CD4-positive, alpha-beta memory T cell (primary cell): ENCODE measurements around the gene PHLDB3. TPM values are rescaled to one million over a fixed set of nuclear protein-coding genes. Genes with fewer than 3 reads are reported as not detected.
A peak's percentile ranks its signal among the peaks of the same experiment; 100 is the strongest.

ENCODE experiments used
- CTCF ChIA-PET: fragments of 350-600 bp; sonication (Branson Sonifier 250); formaldehyde crosslinking; loops from one replicate; lab custom pipeline; 2021; ENCODE audit warnings: inconsistent platforms; ENCODE audit not compliant: partially characterized antibody; lab: Charles Lee
- POLR2A ChIA-PET: fragments of 350-600 bp; sonication (Branson Sonifier 250); formaldehyde crosslinking; loops from one replicate; lab custom pipeline; 2021; ENCODE audit not compliant: partially characterized antibody; lab: Charles Lee
- DNase-seq, 5 donors: peaks; one replicate each; pipeline versions ENCODE4 v3.0.0 to v3.0.0-alpha.2; 2020 to 2022; ENCODE audit warnings: mixed read lengths in 1 of 5
- H3K27ac ChIP-seq: one replicate; pipeline ENCODE4 v1.7.0; 2013; ENCODE audit warnings: low read depth, low read length
- H3K27me3 ChIP-seq: 2 replicates; pipeline ENCODE4 v1.7.0; 2013; ENCODE audit warnings: mild to moderate bottlenecking, low read length, moderate library complexity; ENCODE audit not compliant: insufficient read depth
- H3K36me3 ChIP-seq: 2 replicates; pipeline ENCODE4 v1.7.0; 2013; ENCODE audit warnings: mild to moderate bottlenecking, low read length, moderate library complexity; ENCODE audit not compliant: insufficient read depth
- H3K4me1 ChIP-seq: 2 replicates; pipeline ENCODE4 v1.7.0; 2013; ENCODE audit warnings: mild to moderate bottlenecking, low read length, moderate library complexity; ENCODE audit not compliant: insufficient read depth
- H3K4me3 ChIP-seq, 2 donors: one replicate each; pipeline ENCODE4 v1.7.0; 2013; ENCODE audit warnings: low read length in 2 of 2, mild to moderate bottlenecking in 1 of 2
- H3K9me3 ChIP-seq, 2 donors: one replicate each; pipeline ENCODE4 v1.7.0; 2013; ENCODE audit warnings: low read length in 2 of 2, control low read depth in 1 of 2; ENCODE audit not compliant: control insufficient read depth in 1 of 2
- H3K27ac Mint-ChIP-seq, 7 donors: one replicate each; pipeline ENCODE4 v1.8.0; 2020 to 2021; ENCODE audit warnings: mixed read lengths in 7 of 7, mild to moderate bottlenecking in 6 of 7, inconsistent platforms in 3 of 7, moderate library complexity in 3 of 7
- H3K27me3 Mint-ChIP-seq, 2 donors: one replicate each; pipeline ENCODE4 v1.8.0; 2020 to 2021; ENCODE audit warnings: mixed read lengths in 2 of 2
- H3K36me3 Mint-ChIP-seq, 2 donors: one replicate each; pipeline ENCODE4 v1.8.0; 2020 to 2021; ENCODE audit warnings: mixed read lengths in 2 of 2, inconsistent platforms in 1 of 2, mild to moderate bottlenecking in 1 of 2
- H3K4me1 Mint-ChIP-seq, 4 donors: one replicate each; pipeline ENCODE4 v1.8.0; 2020 to 2021; ENCODE audit warnings: mixed read lengths in 4 of 4, mild to moderate bottlenecking in 1 of 4
- H3K4me3 Mint-ChIP-seq, 8 donors: one replicate each; pipeline ENCODE4 v1.8.0; 2020 to 2021; ENCODE audit warnings: mixed read lengths in 8 of 8, mild to moderate bottlenecking in 7 of 8, moderate library complexity in 6 of 8, inconsistent platforms in 3 of 8
- H3K9me3 Mint-ChIP-seq, 8 donors: one replicate each; pipeline ENCODE4 v1.8.0; 2020 to 2021; ENCODE audit warnings: mixed read lengths in 8 of 8, mild to moderate bottlenecking in 5 of 8, inconsistent platforms in 3 of 8, moderate library complexity in 1 of 8
- intact Hi-C: fragments of 100-400 bp; cut with micrococcal nuclease; formaldehyde crosslinking; loops from one replicate; pipeline ENCODE4 v1.15.1; 2023
- polyA plus RNA-seq, 2 donors: library from polyadenylated mRNA; unstranded; fragments of 300-500 nt; fragmentation: Illumina TruSeq; gene quantifications; one replicate each; pipeline ENCODE4 v1.2.3, GENCODE V29; 2021
- total RNA-seq, 2 experiments: library from RNA; stranded (reverse); gene quantifications; one replicate each; pipeline ENCODE4 v1.2.3, GENCODE V29; 2021

Gene PHLDB3
- total and polyA plus RNA-seq, 4 experiments from 2014 or later: 1.3 to 47.3 (median 21.2) TPM

DNA sequence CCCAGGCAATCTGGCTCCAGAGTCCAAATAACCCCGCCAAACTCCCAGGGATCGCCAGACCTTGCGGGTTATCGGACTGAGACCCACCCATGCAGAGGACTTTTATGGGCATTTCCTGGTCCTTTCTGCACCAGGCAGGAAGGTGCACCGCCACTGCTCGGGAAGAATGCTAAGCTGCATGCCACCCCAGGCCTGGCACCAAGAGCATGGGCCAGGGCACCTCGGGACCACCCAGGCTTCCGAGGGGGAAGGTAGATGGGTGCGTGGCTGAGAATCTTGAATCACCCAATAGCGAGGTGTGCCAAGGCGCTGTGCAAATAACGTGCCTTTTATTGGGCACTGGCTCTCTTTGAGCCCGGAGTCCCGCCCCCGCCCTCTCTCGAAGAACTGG is 28.0 kb upstream of the PHLDB3 start:
- Mint-ChIP-seq H3K9me3 (peaks cover 0 to 2% (median 0%) of the 10 kb centered on the region in 8 donors), H3K36me3 (peaks cover 5 to 19% of the 10 kb centered on the region in 2 donors), H3K27me3 (no peaks in the 10 kb centered on the region), H3K4me1 (peaks cover 10 to 22% (median 18%) of the 10 kb centered on the region in 4 donors), H3K27ac (peak overlapping the region; percentile 88 to 97 (median 94)), H3K4me3 (peak overlapping the region; percentile 85 to 98 (median 94))
- CTCF ChIA-PET: interaction anchor here (0.7 to 21.6 kb wide), 10 partner anchors 13 to 136 kb away, joined by 3 to 835 read pairs (median 3); no protein-coding TSS in a partner anchor
- DNase-seq: no peak
- Histone ChIP-seq H3K4me1 (peaks cover 17% of the 10 kb centered on the region), H3K27ac (peak overlapping the region; percentile 53), H3K27me3 (no peaks in the 10 kb centered on the region), H3K4me3 (peak overlapping the region; percentile 69 to 88), H3K36me3 (no peaks in the 10 kb centered on the region), H3K9me3 (no peaks in the 10 kb centered on the region)
- POLR2A ChIA-PET: interaction anchor here (0.8 to 4.0 kb wide), 23 partner anchors 8 to 136 kb away, joined by 3 to 31 read pairs (median 5); partner anchors contain the start of genes IRGQ, PHLDB3, PINLYP and PLAUR
- intact Hi-C loops: loop anchor here (2.0 to 5.0 kb wide), 3 partner anchors 28 to 45 kb away; partner anchors contain the start of genes PHLDB3, PINLYP and XRCC1

DNA sequence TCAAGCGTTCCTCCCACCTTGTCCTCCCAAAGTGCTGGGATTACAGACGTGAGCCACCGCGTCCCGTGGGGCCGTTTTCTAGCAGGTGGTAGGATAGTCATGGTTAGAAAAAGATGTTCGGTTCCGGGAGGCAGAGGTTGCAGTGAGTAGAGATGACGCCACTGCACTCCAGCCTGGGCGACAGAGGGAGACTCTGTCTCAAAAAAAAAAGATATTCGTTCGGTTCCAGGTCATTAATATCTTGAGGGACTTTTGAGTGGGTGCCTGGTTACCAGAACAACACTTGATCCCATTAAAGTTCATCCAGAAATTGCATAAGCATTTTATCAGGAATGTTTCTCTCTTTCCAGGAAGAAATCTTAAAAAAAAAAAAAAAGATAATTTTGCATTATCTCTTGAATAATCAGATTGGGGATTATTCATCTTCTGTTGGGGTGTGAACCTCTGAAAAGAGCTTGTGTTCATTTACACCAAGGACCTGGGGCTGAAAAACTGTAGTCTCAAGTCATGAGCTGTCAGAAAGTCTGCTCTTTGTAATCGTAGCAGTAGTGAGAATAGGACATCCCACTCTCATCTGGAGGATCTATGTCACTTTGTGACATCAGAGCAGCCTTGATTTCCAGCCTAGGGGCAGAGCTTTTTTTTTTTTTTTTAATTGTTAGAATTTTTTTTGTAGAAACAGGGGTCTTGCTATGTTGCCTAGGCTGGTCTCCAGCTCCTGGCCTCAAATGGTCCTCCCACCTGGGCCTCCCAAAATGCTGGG is 23.5 kb upstream of the PHLDB3 start:
- Histone ChIP-seq H3K36me3 (no peaks in the 10 kb centered on the region), H3K9me3 (no peaks in the 10 kb centered on the region), H3K4me1 (peaks cover 34% of the 10 kb centered on the region), H3K27ac (no peak overlapping the region), H3K27me3 (no peaks in the 10 kb centered on the region), H3K4me3 (no peak overlapping the region)
- Mint-ChIP-seq H3K27ac (peak overlapping the region in 1 of 7 donors; percentile 77), H3K9me3 (peaks cover 0 to 1% (median 0%) of the 10 kb centered on the region in 8 donors), H3K4me3 (peak overlapping the region in 2 of 8 donors; percentile 31 to 32), H3K36me3 (peaks cover 0 to 8% of the 10 kb centered on the region in 2 donors), H3K27me3 (no peaks in the 10 kb centered on the region), H3K4me1 (peaks cover 21 to 41% (median 26%) of the 10 kb centered on the region in 4 donors)
- DNase-seq: no peak
- ChIA-PET CTCF (interaction anchor here (1.8 to 21.6 kb wide), 4 partner anchors 9 to 89 kb away, joined by 10 to 835 read pairs (median 28); partner anchors contain the start of gene IRGQ), POLR2A (interaction anchor here (0.6 to 4.5 kb wide), 12 partner anchors 9 to 217 kb away, joined by 3 to 33 read pairs (median 4); partner anchors contain the start of gene XRCC1)
- intact Hi-C loops: loop anchor here (2.0 kb wide), 1 partner anchor 67 kb away; no protein-coding TSS in a partner anchor

GRCh38 chr19:43526884-43527859 is 22.6 kb upstream of the PHLDB3 start, which contains the start of gene ETHE1:
ETHE1 (minus strand) TSS chr19:43527201; CDS start chr19:43527177, 24 bp downstream.
- intact Hi-C loops: loop anchor here (2.0 kb wide), 1 partner anchor 68 kb away; no protein-coding TSS in a partner anchor
- Histone ChIP-seq H3K27ac (peak within 1 kb of the TSS; percentile 67), H3K4me1 (peaks cover 27% of the 10 kb centered on the region), H3K4me3 (peak within 1 kb of the TSS; percentile 60 to 90), H3K9me3 (no peaks in the 10 kb centered on the region), H3K27me3 (no peaks in the 10 kb centered on the region), H3K36me3 (no peaks in the 10 kb centered on the region)
- peak; percentile 52 to 68 (median 57) for DNase-seq
- Mint-ChIP-seq H3K4me1 (peaks cover 17 to 36% (median 22%) of the 10 kb centered on the region in 4 donors), H3K9me3 (no peaks in the 10 kb centered on the region), H3K27me3 (no peaks in the 10 kb centered on the region), H3K27ac (peak within 1 kb of the TSS; percentile 37 to 94 (median 88)), H3K36me3 (peaks cover 0 to 9% of the 10 kb centered on the region in 2 donors), H3K4me3 (peak within 1 kb of the TSS; percentile 75 to 94 (median 80))
- ChIA-PET CTCF (interaction anchor here (1.1 to 21.6 kb wide), 6 partner anchors 8 to 88 kb away, joined by 3 to 835 read pairs (median 13); partner anchors contain the start of gene IRGQ), POLR2A (interaction anchor here (0.6 to 4.5 kb wide), 13 partner anchors 9 to 97 kb away, joined by 3 to 33 read pairs (median 3); partner anchors contain the start of gene XRCC1)

DNA sequence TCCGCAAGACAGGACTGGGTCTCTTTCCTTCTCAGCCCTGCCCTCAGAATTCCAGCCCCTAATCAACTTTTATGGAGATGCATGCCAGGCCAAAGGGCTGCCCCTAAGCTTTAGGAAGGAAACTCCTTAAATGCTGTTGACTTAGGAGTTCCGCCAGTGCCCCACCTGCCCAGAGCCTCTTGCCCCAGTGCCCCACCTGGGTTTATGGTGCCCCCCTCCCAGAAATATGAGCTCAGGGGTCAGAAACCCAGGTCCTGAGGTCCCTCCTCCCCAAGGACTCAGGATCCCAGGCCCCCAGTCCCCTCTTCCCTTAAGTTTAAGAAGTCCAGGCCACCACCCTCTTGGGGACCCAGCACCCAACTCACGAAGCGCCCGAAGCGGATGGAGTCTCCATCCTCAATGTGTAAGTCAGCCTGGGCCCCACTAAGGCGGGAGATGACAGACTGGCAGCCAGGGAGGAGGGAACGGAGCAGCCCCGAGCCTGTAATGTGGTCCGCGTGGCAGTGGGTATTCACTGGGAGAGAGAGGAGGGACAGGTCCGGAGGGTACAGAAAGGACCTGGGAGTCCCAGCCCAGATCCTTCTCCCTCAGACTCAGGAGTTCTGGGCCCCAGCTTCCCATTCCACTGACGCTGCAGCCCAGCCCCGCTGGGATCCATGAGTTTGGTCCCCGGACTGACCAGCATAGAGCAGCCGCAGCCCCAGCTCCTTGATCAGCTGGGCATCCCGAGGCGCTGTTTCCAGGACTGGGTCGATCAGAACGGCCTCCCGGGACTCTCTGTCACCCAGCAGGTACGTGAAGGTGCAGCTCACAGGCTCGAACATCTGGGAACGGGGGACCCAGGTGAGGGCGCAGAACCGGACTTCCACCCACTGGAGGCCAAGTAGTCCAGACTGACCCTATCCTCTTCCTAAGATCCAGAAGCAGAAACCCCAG is 21.6 kb upstream of the PHLDB3 start:
- no peaks in the 10 kb centered on the region for H3K9me3 ChIP-seq
- Mint-ChIP-seq H3K36me3 (peaks cover 0 to 9% of the 10 kb centered on the region in 2 donors), H3K27me3 (no peaks in the 10 kb centered on the region), H3K27ac (peak overlapping the region; percentile 37 to 90 (median 79)), H3K9me3 (no peaks in the 10 kb centered on the region), H3K4me1 (peaks cover 16 to 36% (median 21%) of the 10 kb centered on the region in 4 donors), H3K4me3 (peak overlapping the region; percentile 75 to 94 (median 80))
- H3K27me3 ChIP-seq: no peaks in the 10 kb centered on the region
- peak overlapping the region; percentile 60 to 90 for H3K4me3 ChIP-seq
- peak overlapping the region; percentile 67 for H3K27ac ChIP-seq
- no peaks in the 10 kb centered on the region for H3K36me3 ChIP-seq
- DNase-seq: peak in 1 of 5 donors; percentile 10
- H3K4me1 ChIP-seq: peaks cover 25% of the 10 kb centered on the region
- CTCF ChIA-PET: interaction anchor here (1.1 to 21.6 kb wide), 4 partner anchors 10 to 87 kb away, joined by 3 to 835 read pairs (median 7); no protein-coding TSS in a partner anchor
- POLR2A ChIA-PET: interaction anchor here (0.6 to 4.5 kb wide), 11 partner anchors 29 to 109 kb away, joined by 3 to 33 read pairs (median 4); partner anchors contain the start of genes IRGQ and ZNF576
- intact Hi-C loops: loop anchor here (2.0 kb wide), 1 partner anchor 69 kb away; no protein-coding TSS in a partner anchor

DNA sequence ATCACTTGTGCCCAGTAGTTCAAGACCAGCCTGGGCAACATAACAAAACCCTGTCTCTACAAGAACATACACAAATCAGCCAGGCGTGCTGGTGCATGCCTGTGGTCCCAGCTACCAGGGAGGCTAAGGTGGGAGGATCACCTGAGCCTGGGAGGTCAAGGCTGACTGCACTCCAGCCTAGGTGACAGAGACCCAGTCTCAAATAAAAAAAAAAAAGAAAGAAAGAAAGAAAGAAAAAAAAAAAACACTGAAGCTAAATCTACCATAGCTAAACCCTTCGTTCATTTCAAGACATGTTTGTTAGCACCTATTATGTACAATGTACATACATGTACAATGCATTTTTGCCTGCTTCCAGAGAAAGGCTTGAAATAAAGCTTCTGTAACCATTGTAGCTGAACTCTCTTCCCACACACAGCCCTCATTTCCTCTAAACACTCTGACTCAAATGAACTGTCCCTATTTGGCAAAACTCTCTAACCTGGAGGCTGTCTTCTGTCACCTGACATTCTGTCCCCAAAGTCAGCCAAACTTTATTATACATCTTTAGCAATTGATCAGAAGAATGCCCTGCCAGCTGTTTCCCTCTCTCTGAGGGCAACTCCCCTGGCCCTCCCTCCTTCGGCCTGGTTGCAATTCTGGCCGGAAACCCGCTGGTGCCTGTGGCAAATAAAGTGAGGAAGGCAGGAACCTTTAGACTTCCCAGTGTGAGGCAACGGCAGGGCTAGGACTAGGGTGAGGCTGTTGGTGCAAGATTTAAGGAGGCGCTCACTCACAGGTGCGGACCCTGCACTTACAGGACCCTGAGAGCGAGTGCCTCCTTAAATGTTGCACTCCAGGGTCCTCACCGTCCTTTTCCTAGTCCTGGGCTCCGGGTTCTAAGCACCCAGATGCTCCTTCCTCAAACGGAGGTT is 20.6 kb upstream of the PHLDB3 start:
- peak overlapping the region; percentile 60 to 90 for H3K4me3 ChIP-seq

More for the DNA sequence above, 20.6 kb upstream of the PHLDB3 start:
- Histone ChIP-seq H3K27me3 (no peaks in the 10 kb centered on the region), H3K4me1 (peaks cover 25% of the 10 kb centered on the region), H3K27ac (peak overlapping the region; percentile 67), H3K9me3 (no peaks in the 10 kb centered on the region), H3K36me3 (no peaks in the 10 kb centered on the region)
- intact Hi-C loops: no loop called here
- H3K27ac Mint-ChIP-seq: peak overlapping the region; percentile 37 to 90 (median 79)
- H3K36me3 Mint-ChIP-seq: peaks cover 0 to 9% of the 10 kb centered on the region in 2 donors
- POLR2A ChIA-PET: interaction anchor here (0.6 to 4.5 kb wide), 14 partner anchors 8 to 108 kb away, joined by 3 to 33 read pairs (median 4); partner anchors contain the start of genes IRGQ, PHLDB3, ZNF575 and ZNF576
- CTCF ChIA-PET: interaction anchor here (1.0 to 21.6 kb wide), 9 partner anchors 10 to 104 kb away, joined by 3 to 835 read pairs (median 4); no protein-coding TSS in a partner anchor
- peak; percentile 31 to 51 (median 43) for DNase-seq
- H3K4me1 Mint-ChIP-seq: peaks cover 16 to 36% (median 21%) of the 10 kb centered on the region in 4 donors
- peak overlapping the region; percentile 75 to 94 (median 80) for H3K4me3 Mint-ChIP-seq
- H3K27me3 Mint-ChIP-seq: no peaks in the 10 kb centered on the region
- H3K9me3 Mint-ChIP-seq: no peaks in the 10 kb centered on the region
